ENCODE measurements around the gene WDR89.
"Not testable (repeated sequence)": the region's sequence is repeated elsewhere in the genome, so short reads cannot be mapped to it uniquely, and the experiment has no call there.

WDR89 gene

DNA sequence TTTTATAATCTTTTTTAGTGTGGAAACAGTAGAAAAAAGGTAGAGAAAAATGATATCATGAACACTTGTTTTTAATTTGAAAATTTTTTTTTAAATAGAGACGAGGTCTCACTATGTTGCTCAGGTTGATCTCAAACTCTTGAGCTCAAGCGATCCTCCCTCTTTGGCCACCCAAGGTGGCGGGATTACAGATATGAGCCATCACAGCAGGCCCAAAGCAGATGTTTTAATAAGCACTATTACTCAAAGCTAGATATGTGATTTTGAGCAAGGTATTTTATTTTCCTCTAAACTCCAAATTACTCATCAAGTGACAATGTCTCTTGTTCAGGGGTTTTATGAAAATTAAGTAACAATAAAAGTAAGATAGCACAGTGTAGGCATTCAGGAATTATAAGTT lies 10.7 kb upstream of the WDR89 start:
- no peak for DNase-seq

GRCh38 chr14:63650256-63650952 lies 8.7 kb upstream of the WDR89 start:
- no peak for DNase-seq

DNA sequence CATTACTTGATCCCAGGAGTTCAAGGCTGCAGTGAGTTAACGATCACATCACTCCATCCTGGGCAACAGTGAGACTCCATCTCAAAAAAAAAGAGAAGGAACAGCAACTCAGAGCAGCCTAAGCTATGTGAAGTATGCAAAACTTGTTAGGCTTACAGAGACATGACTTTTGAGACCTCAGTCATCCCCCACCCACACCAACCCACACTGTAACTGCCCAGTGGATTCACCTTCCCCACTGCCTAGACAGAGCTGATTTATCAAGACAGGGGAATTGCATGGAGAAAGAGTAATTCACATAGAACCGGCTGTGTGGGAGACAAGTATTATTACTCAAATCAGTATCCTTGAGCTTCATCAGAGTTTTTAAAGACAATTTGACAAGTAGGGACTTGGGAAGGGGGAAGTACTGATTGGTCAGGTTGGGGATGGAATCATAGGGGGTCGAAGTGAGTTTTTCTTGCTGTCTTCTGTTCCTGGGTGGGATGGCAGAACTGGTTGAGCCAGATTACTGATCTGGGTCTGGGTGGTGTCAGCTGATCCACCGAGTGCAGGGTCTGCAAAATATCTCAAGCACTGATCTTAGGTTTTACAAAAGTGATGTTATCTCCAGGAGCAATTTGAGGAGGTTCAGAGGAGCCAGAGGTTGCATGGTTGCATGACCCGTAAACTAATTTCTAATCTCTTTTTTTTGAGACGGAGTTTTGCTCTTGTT lies 6.2 kb upstream of the WDR89 start:
- DNase-seq, result no peak

GRCh38 chr14:63644741-63645140 lies 3.1 kb upstream of the WDR89 start:
- DNase-seq, result no peak

DNA sequence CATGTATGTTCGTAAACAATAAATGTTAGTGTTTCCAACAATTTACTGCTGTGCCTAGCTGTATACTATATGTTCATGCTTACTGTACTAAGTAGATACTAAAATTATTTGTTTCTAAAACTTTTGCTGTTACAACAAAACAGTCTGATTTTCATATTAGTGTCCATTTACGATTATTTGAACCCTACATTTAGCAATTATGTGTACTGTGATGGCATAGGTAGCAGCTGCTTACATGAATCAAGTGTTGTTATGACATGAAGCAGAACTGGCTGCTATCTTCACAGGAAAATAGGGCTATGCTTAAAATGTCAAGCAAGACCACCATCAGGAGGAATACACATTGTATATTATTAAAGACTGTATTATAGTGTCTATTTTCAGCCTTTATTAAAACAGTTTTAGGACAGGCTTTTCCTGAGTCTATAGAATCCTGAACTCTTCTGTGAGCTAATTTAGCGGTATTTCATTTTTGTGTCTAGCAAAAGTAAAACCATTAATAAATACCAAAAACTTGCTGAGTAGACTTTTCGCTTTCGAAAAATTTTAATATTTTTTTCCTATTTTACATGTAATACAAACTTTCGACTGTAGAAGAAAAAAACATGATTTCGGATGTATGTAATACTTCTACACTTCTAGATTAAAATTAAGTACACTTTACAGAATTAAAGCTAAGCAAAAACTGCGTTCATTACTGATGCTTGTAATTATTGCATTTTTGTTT lies 1.1 kb upstream of the WDR89 start:
- DNase-seq, result no peak

- DNase-seq, result peak; percentile 98
Measured at GRCh38 chr14:63642229-63642611, 549 bp upstream of the WDR89 start.

DNA sequence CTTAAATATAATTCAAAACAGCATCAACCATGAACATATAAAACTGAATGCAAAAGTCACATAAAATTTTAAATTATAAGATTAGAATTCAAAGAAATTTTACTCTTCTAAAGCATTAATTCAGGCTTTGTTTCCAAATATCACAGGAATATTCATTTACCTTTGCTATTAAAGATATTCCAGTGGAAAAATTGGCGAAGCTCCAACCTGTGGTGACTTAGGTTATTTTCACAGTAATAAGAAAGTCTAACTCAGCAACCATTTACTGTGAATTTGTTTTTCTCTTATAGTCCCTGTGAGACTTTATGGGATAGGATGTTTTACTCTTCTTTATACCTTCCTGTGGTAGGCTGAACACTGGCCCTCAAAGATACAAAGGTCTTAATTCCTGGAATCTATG lies 3.2 kb downstream of the WDR89 start:
- DNase-seq, result no peak

- DNase-seq, result not testable (repeated sequence)
Measured at GRCh38 chr14:63636094-63636635, 5.5 kb downstream of the WDR89 start.

- DNase-seq, result no peak
Measured at GRCh38 chr14:63633801-63634200, 7.9 kb downstream of the WDR89 start.

DNA sequence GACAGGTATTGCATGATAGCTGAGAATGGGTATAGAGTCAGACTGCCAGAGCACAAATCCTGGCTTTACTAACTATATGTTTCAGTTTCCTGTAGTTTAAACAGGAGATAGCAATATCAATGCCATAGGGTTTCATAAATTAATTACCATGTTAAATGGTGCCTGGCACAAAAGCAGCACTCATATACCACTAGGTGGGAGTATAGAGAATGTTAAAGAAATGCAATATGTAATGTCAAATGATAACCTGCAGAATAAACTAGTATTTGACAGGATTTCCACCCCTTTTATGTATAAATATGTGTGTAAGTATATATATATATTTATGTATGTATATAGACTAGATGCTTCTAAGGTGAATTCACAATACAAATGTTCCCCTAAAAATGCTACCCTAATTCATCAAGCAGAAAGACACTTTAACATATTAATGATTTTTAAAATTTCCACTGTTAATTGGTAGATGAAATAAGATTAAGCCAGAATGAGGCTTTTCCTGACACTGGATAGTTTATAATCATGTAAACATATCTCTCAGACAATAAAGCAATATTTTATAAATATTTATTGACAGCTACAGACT lies 8.6 kb downstream of the WDR89 start:
- peak; percentile 60 for DNase-seq

- no peak for DNase-seq
Measured at GRCh38 chr14:63624701-63625100, 17.0 kb downstream of the WDR89 start.

DNA sequence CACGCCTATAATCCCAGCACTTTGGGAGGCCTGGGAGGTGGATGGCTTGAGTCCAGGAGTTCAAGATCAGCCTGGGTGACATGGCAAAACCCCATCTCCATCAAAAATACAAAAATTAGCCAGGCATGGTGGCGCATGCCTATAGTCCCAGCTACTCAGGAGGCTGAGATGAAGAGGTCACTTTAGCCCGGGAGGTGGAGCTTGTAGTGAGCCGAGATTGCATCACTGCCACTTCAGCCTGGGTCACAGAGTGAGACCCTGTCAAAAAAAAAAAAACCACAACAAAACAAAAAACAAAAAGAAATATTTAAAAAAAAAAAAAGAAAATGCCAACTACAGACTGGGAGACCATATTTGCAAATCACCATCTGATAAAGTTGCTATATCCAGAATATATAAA lies 17.5 kb downstream of the WDR89 start:
- DNase-seq, result no peak

GRCh38 chr14:63621975-63622374 lies 19.7 kb downstream of the WDR89 start:
- DNase-seq, result not testable (repeated sequence)

GRCh38 chr14:63616015-63616414 lies 25.7 kb downstream of the WDR89 start:
- DNase-seq, result no peak

DNA sequence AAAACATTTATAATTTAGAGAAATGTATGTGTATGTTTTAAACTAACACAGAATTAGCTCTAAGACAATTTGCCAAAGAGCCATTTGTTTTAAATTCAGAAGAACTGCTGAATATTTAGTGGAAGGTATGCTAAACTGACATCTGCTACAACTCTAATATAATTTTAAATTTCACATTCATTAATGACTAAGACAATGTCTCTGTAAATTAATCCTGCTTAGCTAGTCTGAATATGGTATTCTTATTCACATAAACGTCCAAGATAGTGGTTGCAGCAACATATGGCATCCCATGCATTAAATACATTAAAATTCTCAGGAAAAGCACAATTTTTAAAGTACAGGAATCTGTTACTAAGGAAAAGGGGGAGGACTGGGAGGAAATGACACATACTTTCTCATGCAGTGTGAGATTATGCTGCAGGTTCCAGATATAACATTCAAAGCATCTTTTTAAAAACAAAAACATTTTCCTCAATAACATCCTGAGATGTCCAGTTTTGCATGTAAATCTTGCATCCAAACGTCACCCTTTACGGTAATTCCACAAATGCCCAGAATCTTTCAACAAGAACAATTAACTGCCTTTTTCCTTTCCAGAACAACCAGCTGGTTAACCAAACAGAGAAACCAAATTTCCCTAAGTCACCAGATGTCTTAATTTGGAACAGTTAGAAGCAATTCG lies 26.9 kb downstream of the WDR89 start:
- DNase-seq, result no peak

- no peak for DNase-seq
Measured at GRCh38 chr14:63611078-63611477, 30.6 kb downstream of the WDR89 start.

GRCh38 chr14:63605041-63605532 lies 36.6 kb downstream of the WDR89 start:
- no peak for DNase-seq

- no peak for DNase-seq
Measured at GRCh38 chr14:63604626-63605025, 37.0 kb downstream of the WDR89 start.

- peak; percentile 73 for DNase-seq
Measured at GRCh38 chr14:63603749-63604277, 37.9 kb downstream of the WDR89 start.

DNA sequence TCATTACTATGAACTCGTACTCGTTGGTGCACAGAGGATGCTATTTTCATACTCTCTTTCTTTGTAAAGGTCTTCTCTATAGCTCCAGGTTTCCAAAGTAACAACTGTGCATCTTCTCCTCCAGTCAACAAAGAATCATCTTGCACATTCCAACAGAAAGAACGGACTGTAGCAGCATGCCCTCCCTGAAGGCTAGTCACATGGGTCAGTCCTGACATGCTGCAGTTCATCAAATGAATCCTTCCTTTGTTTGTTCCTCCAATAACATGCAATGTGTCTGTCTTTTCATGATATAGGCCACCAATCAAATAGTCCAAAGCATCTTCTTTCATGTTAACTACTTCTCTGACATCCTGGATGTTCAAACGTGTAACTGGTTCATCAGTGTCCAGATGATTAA lies 42.9 kb downstream of the WDR89 start:
- DNase-seq, result no peak

- no peak for DNase-seq
Measured at GRCh38 chr14:63596998-63597658, 44.5 kb downstream of the WDR89 start.
